Stimulated activated CD8-positive, alpha-beta memory T cell treated with anti-CD3 and anti-CD28 coated beads, Interleukin-12 subunit alpha, Interleukin-12 subunit beta, amount 100 ng/mL, for 1 hour (primary cell): ENCODE data around the gene ATCAY.

Source experiments
- DNase-seq: peaks from one replicate; pipeline ENCODE4 v3.0.0-alpha.2; 2020; ENCODE audit warnings: low read depth

The ATCAY gene, protein sequence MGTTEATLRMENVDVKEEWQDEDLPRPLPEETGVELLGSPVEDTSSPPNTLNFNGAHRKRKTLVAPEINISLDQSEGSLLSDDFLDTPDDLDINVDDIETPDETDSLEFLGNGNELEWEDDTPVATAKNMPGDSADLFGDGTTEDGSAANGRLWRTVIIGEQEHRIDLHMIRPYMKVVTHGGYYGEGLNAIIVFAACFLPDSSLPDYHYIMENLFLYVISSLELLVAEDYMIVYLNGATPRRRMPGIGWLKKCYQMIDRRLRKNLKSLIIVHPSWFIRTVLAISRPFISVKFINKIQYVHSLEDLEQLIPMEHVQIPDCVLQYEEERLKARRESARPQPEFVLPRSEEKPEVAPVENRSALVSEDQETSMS

DNA sequence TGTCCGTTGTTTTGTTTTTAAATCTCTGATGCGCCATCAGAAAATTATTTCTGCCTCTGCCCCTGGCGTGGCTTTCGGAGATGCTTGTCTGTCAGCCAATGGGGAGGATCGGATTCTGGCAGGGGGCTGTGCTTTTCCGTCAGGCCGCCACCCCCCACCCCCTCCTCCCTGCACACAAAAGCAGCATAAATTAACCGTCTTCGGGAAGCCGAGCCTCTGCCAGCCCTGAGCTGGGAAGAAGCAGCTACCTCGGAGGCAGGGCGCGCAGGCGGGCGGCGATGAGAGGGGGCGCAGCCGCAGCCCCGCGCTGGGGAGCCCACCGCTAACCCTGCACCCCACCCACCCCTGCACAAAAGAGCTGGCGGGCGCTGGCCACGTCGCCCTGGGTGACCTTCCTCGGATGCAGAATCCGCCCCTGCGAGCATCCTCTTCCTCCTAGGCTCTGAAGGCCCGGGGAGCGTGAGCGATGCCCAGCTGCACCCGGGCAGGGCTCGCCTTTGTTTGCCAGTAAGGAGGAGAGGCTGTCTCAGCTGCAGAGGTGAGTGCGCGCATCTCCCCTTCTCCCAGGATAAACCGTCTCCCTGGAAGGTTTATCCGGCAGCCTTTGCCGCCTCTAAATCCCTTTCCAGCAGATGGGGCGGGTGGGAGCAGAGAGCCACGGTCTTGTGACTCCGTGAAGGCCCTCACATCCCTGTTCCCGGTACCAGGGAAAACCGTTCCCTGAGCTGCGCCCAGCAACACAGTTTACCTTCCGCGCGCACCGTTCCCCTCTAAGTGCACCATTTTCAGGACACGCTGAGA is at the start of gene ATCAY:
Gene ATCAY, plus strand, starts transcription at position 215 of the 801 bp plus-strand sequence. CDS start 5,083 bp downstream, outside the sequence.
- DNase-seq, result no peak

DNA sequence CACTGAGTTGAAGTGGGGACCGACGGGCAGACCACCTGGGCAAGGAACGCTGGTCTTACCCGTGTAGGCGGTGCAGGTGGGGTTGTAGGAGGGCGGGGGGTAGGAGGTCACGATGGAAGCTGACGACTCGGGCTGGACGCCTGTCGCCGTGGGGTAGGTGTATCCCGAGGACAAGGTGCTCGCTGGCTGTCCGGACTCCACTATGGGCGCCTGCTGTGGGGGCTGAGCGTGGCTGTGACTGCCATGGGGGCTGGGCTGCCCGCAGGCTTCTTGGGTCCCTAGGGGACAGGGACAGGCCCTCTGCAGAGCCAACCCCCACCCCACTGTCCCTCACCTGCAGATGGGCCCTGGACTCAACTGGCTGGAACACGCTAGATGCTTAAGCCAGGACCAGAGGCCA is 48.9 kb upstream of the ATCAY start:
- no peak for DNase-seq

DNA sequence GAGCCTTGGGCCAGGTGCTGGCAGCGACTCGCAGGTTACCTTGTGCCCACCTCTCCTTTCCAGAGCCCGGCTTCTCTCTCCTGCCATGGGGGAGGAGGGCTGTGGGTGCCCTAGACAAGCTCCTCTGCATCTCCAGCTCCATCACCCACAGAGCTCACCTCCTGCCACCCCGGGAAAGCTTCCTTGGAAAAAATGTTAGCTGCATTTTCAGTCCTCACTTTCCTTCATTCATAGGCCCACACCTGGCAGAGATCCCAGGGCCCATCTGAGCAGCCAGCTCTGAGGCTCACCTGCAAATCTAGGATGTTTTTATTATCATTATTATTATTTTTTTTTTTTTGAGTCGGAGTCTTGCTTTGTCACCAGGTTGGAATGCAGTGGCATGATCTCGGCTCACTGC is 48.5 kb upstream of the ATCAY start:
- no peak for DNase-seq

DNA sequence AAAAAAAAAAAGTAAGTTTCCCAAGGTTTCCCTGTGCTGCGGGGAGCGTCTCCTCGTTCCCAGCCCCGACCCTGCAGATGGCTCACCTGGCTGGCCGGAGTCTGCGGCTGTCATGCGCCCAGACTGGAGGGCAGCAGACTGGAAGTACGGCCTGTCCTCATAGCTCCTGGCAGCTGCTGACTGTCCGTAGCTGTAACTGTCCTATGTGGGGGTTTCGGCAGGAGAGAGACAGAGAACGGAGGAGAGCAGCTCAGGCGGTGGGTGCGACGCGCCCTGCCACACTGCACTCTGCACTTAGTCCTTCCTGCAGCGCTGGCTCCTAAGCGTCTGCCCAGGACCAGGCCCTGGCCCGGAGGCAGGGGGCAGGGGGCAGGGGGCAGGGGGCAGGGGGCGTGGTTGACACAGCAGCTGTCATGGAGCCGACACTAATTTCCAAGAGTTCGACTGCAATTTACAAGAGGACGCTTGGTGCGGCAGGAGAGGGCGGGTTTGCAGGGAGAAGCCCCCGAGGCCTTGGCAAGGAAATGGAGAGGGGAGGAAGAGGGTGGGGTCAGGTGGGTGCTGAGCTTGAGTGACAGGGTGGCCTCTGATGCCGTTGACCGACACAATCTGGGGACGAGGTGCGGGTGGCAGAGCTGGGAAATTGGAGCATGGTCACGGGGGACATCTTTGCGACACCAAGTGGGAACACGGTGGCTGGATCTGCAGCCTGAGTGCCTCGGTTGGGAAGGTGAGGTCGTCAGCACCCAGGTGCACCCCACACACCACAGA is 46.7 kb upstream of the ATCAY start:
- DNase-seq, result no peak

DNA sequence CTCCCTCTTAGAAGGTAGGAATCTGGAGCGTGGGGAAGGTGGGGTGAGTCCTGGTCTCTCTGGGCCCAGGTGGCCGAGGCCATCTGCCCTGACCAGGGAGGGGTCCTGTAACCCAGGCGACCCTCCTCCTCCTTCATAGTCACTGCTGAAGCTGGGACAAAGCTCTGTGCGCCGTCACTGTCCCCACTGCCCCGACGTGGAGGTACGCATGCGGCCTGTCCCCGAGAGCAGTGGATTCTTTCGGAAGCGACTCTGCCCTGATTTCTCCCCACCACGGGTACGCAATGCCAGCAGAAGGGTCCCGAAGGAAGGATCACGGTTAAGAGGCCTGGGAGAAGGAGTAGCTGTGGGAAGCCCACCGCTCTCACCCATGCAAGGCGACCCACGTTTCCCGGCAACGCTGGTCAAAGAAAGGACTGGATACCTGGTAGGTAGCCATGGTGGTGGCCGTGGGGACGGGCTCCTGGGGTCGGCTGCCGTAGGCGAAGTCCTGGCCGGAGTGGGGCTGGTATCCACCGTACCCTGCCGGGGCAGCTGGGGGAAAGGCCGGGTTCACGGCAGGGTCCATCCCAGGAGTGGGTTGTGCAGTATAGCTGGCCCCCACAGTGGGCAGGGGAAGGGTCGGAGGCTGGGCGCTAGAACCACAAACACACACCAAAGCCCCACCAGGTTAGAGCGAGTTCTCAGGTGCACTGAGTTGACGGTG is 46.0 kb upstream of the ATCAY start:
- DNase-seq, result no peak

DNA sequence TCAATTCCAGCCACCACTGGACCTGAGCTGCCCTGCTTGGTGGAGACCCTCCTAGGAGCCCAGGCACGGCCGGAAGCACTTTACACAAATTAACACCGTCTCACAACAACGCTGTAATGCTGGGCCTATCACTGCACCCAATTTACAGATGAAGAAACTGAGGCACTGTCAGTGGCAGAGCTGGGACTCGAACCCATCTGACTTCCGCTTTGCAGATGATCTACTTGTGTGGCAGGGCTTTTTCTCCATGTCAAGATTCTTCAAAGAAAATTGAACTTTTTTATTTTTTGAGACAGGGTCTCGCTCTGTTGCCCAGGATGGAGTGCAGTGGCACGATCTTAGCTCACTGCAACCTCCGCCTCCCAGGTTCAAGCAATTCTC is 45.4 kb upstream of the ATCAY start:
- no peak for DNase-seq

DNA sequence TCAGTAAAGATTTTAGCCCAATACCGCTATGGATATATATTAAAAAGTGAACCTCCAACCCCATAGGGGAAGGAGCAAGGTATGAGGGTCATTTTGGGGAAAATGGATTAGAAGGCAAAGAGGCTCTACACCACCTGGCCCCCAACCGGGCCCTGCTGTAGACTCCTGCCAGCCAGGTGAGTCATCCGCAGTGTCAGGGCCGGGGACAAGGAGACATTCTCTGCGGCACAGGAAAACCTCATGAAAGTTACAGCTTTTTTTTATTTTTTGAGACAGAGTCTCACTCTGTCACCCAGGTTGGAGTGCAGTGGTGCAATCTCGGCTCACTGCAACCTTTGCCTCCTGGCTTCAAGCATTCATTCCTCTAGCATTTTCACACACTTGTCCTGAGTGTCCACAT is 43.6 kb upstream of the ATCAY start:
- DNase-seq, result no peak

DNA sequence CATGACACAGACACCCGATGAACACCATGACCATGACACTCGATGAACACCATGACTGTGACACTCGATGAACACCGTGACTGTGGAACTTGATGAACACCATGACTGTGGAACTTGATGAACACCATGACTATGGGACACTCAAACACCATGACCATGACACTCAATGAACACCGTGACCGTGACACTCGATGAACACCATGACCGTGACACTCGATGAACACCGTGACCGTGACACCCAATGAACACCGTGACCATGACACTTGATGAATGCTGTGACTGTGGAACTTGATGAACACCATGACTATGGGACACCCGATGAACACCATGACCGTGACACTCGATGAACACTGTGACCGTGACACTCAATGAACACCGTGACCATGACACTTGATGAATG is 43.2 kb upstream of the ATCAY start:
- DNase-seq, result no peak

DNA sequence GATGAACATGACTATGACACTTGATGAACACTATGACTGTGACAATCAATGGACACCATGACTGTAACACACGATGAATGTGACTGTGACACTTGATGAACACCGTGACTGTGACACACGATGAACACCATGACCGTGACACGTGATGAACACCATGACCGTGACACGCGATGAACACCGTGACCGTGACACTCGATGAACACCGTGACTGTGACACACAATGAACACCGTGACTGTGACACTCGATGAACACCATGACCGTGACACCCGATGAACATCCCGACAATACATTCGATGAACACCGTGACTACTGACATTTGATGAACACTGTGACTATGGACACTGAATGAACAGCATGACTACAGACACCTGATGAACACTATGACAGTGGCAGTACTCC is 42.6 kb upstream of the ATCAY start:
- no peak for DNase-seq

DNA sequence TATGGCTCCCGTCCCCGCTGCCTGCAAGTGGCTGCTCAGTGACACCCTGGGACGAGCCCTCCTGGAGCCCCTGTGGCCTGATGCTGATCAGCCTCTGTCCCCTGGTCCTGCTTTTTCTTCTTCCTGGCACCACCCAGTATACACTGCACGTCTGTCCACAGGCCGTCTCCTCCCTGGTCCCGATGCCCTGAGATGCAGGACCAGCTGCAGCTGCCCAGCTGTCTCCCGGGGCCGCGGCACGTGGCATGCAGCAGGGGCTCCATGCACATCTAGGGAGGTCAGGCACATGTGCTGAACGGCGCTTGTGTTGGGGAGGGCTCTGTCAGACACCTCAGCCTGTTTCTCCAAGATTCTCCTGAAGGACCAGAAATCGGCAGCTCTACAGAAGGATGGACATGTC is 41.8 kb upstream of the ATCAY start:
- no peak for DNase-seq

DNA sequence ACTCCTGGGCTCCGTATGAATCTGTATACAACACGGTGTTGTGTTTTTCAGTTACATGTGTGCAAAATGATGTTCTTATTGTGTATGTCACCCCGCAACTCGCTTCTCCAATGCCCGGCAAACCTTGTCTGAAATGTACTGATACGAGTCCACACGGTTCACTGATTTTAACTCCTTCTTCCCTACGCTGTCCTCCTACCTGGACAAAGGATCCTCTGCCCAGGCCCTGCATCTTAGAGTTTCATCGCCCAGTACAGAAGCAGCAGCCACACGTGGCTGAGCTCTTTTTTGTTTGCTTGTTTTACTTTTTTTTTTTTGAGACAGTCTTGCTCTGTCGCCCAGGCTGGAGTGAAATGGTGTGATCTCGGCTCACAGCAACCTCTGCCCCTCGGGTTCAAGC is 40.5 kb upstream of the ATCAY start:
- DNase-seq, result no peak

DNA sequence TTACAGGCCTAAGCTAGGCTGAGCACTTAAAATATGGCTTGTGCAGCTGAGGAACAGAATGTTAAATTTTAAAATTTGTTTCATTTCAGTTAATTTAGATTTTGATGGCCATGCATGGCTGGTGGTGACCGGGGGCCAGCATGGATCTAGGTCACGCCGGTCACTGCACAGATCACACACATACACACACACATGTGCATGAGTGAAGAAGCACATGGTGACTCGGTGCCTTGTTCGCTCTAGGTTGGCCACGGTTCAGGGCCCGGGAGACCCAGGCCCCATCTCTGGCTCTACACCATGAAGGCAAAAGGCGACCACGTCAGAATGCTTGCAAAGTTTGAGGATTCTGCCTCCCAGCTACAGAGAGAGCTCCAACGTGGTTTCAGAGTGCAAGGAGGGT is 39.7 kb upstream of the ATCAY start:
- no peak for DNase-seq

DNA sequence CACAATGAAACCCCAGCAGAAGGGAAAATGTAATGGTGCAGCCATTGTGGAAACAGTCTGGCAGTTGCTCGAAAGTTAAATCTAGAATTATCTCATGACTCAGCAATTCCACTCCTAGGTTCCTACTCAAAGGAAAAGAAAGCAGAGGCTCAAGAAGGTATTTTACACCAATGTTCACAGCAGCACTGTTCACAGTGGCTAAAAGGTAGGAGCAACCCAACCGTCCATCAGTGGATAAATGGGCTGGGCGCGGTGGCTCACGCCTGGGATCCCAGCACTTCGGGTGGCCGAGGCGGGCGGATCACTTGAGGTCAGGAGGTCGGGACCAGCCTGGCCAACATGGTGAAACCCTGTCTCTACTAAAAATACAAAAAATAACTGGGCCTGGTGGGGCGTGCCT is 37.5 kb upstream of the ATCAY start:
- DNase-seq, result no peak

DNA sequence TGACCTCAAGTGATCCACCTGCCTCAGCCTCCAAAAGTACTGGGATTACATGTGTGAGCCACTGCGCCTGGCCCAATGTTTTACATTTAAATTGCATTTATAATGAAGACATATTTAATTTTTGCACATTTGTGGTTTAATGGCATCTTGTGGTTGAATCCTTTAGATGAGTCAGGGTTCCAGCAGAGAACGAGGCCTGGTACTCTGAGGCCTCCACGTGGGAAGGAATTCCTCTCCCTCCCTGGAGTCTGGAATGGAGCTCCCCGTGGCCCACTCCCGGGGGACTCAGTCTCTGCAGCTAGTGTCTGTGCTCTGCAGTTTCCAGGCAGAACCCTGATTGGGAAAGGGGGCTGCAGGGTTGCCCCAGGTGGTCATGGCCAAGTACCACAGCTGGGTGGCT is 35.9 kb upstream of the ATCAY start:
- no peak for DNase-seq

DNA sequence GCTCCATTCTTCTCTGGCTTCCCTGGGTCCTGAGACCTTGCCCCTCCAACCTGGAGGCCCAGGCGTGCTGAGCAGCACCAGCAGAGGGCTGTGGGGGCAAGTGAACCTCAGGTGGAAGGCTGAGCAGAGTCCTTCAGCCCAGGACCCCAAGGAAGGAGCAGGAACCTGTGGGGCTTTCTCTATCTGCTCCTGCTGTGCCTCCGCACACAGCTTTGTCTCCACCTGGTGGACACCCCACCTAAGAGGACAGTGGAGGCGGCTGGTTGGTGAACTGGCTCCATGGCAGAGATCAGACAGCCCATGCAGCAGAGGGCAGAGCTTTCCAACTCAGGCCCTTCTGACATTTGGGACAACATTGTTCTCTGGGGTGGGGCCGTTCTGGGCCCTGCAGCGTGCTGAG is 31.4 kb upstream of the ATCAY start:
- peak; percentile 28 for DNase-seq

DNA sequence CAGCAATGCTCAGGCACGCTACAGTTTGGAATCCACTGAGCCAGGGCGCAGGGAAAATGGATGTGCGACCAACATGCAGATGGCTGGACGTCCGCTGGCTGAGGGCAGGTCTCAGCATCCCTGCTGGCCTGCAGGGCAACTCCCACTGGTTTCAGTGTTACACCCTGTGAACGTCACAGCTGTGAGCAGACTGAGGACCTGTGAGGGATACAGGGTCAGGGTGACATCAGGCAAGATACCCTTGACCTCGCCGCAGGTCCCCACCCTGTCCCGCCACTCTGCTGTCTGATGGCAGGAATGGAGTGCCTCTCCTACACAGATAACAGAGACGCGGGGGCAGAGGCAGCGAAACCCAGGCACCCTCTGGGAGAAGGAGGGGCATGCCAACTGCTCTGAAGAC is 30.7 kb upstream of the ATCAY start:
- DNase-seq, result no peak

DNA sequence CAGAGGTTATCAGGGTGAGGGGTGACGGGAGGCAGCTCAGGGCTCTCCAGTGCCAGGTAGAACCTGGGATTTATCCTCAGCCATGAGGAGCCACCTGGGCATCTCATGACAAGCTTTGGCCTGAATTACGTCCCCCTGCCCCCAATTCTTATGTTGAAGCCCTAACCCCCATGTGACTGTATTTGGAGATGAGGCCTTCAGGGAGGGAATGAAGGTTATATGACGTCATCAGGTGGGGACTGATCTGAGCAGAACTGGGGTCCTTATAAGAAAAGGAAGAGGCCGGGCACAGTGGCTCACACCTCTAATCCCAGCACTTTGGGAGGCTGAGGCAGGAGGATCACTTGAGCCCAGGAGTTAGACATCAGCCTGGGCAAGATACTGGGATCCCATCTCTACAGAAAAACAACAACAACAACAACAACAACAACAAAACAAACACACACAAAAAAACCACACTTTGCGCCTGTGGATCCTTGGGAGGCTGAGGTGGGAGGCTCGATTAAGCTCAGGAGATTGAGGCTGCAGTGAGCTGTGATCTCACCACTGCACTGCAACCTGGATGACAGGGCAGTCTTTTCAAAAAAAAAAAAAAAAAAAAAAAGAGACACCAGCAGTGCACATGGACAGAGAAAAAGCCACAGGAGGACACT is 30.0 kb upstream of the ATCAY start:
- DNase-seq, result no peak

DNA sequence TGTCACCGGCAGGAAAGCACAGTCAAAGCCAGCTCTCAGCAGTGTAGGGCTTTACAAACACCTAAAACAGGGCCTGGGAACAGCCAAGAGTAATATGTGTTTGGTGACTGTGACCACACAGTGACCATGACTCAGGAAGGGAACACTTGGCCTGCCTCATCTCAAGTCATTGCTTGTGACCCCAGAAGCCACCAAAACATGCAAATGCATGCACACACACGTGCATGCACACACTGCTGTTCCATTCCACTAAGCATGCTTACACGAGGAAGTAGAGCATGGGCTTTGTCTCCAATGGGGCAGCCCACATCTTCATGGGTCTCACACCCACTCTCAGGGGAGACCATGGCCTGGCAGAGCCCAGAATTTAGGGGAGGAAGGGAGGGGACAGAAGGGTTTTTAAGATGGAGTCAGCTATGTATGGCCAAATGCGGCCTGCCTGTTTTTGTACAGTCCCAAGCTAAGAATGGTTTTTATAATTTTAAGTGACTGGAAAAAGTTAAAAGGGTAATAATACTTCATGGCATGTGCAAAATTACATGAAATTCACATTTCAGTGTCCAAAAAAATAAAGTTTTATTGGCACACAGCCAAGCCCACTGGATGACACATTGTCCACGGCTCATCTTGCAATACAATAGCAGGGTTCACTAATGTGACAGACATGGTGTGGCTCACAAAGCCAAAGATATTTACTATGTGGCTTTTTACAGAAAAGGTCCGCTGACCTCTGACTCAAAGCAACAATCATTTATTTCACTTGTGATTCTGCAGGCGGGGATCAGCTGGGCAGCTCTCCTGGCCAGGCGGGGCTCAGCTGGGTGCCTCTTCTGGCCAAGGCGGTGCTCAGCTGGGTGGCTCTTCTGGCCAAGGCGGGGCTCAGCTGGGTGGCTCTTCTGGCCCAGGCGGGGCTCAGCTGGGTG is 29.0 kb upstream of the ATCAY start:
- no peak for DNase-seq

DNA sequence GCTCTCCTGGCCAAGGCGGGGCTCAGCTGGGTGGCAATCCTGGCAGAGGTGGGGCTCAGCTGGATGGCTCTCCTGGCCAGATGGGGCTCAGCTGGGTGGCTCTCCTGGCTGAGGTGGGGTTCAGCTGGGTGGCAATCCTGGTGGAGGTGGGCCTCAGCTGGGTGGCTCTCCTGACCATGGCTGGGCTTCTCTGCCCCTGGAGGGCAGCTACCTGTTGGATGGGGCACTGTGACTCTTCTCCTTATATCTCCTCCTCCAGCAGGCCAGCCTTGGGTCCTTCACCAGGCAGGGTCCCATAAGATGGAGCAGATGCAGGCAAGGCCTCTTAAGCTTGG is 28.3 kb upstream of the ATCAY start:
- DNase-seq, result no peak

DNA sequence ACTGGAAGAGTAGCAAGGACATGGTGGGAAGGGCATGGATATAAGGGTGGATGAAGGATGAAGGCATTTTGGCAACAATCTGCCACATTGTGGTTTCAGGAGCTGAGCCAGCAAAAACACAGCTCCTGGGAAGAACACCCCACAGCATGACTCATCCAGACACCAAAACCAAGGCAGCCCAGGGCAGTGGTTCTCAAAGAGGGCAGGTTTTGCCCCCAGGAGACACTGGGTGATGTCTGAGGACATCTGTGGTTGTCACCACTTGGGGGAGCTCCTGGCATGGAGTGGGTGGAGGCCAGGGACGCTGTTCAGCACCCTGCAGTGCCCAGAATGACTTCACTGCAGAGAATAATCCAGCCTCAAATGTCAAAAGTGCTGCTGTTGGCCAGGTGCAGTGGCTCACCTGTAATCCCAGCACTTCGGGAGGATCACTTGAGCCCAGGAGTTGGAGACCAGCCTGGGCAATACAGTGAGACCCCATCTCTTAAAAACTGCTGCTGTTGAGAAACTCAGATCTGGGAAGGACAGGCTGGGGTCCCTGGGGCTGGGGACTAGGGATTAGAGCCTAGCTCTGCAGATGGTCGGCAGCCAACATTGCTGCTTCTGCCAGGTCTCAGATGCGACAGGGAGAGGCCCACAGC is 27.8 kb upstream of the ATCAY start:
- peak; percentile 20 for DNase-seq
